Thoracic aorta (tissue), 2 donors: ENCODE data around the gene RPS6KB2. TPM values are rescaled to one million over a fixed set of nuclear protein-coding genes. Genes with fewer than 3 reads are reported as not detected.

Experiments used
- ATAC-seq: fragments of 150-250 bp; one replicate; pipeline ENCODE4 v1.8.0; 2017; ENCODE audit warnings: low read depth; ENCODE audit not compliant: insufficient number of reproducible peaks, low FRiP score
- DNase-seq: peaks from one replicate; pipeline ENCODE4 v3.0.0-alpha.2; 2020; ENCODE audit warnings: low spot score
- H3K27ac ChIP-seq, 2 donors: fragments of 200-600 bp; sonication (generic); 1 replicate in 1 of 2; 2 replicates in 1 of 2; pipeline ENCODE4 v1.5.1; 2016; ENCODE audit warnings: mild to moderate bottlenecking in 2 of 2, moderate library complexity in 2 of 2
- H3K27me3 ChIP-seq: fragments of 200-600 bp; sonication (generic); replicated peaks from 2 replicates; pipeline ENCODE4 v1.6.0; 2016; ENCODE audit warnings: mild to moderate bottlenecking; ENCODE audit not compliant: insufficient read depth
- H3K36me3 ChIP-seq: fragments of 200-600 bp; sonication (generic); one replicate; pipeline ENCODE4 v1.5.1; 2016
- H3K4me1 ChIP-seq, 2 donors: fragments of 200-600 bp; sonication (generic); 1 replicate in 1 of 2; 2 replicates in 1 of 2; pipeline versions ENCODE4 v1.5.1 to v1.6.0; 2016; ENCODE audit warnings: low read depth in 2 of 2, mild to moderate bottlenecking in 1 of 2; ENCODE audit not compliant: control insufficient read depth in 1 of 2
- H3K4me3 ChIP-seq: fragments of 200-600 bp; sonication (generic); 2 replicates; pipeline ENCODE4 v1.5.1; 2016; ENCODE audit warnings: mild to moderate bottlenecking
- H3K9me3 ChIP-seq: fragments of 200-600 bp; sonication (generic); 2 replicates; pipeline ENCODE4 v1.5.1; 2016
- total RNA-seq, 2 donors: library from RNA; depleted of rRNA; stranded (reverse); fragments of >200 nt; gene quantifications; one replicate each; pipeline versions ENCODE4 v1.1.0 to v1.2.3, GENCODE V29; 2016
- TF ChIP-seq, protein P1 (sequence below): fragments of 200-600 bp; sonication (generic); IDR thresholded peaks from one replicate; pipeline ENCODE4 v1.5.1; 2019; ENCODE audit warnings: antibody characterized with exemption

Gene RPS6KB2
- total RNA-seq, 2 donors from 2014 or later, result 68.3 to 69.3 TPM

DNA sequence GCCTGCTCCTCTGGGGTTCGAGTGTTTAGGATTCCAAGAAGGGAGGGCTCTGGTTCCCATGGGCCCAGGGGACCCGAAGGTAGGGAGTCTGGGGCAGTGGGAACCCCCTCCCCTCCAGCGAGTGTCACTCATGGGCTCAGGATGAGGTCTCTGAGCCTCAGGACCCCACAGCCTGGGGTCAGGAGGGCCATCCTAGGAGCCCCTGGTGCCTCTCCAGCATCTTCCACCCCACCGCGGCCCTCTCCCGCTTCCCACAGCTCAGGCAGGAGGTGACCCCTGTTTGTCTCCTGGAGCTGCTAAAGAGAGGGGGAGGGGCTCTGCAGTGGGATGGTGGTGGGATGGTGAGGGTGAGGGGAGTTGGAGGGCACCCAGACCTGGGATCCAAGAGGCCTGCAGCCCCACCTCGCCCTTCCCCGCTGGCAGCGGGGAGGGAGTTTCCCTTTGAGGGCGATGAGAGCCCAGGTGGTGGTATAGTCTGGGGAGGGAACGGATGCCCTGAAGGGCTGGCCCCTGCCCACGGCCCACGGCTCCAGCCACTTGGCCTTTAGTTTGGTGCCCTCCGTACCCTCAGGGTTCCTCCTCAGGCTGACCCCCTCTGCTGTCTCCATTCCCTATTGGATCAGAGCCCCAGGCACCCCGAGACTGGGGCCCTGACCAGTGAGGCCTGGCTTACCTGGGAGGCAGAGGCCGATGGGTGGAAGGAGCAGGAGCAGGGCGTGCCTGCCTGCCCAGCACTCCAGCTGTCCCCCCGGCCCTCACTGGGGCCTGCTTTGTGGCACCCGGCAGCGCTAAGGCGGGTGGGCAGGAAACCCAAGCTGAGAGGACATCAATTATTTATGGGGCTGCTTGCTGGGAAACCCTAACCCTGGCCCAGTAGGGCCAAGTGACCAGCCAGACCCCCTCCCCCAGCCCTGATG is 25.8 kb downstream of the RPS6KB2 start:
- no peak for ATAC-seq
- Histone ChIP-seq H3K36me3 (no peaks in the 10 kb centered on the region), H3K27ac (no peak overlapping the region), H3K27me3 (no peaks in the 10 kb centered on the region), H3K4me3 (no peak overlapping the region), H3K9me3 (no peaks in the 10 kb centered on the region), H3K4me1 (no peaks in the 10 kb centered on the region)
- no peak for DNase-seq
- TF ChIP-seq, protein P1, sequence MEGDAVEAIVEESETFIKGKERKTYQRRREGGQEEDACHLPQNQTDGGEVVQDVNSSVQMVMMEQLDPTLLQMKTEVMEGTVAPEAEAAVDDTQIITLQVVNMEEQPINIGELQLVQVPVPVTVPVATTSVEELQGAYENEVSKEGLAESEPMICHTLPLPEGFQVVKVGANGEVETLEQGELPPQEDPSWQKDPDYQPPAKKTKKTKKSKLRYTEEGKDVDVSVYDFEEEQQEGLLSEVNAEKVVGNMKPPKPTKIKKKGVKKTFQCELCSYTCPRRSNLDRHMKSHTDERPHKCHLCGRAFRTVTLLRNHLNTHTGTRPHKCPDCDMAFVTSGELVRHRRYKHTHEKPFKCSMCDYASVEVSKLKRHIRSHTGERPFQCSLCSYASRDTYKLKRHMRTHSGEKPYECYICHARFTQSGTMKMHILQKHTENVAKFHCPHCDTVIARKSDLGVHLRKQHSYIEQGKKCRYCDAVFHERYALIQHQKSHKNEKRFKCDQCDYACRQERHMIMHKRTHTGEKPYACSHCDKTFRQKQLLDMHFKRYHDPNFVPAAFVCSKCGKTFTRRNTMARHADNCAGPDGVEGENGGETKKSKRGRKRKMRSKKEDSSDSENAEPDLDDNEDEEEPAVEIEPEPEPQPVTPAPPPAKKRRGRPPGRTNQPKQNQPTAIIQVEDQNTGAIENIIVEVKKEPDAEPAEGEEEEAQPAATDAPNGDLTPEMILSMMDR, result no peak

GRCh38 chr11:67455054-67455453 is 26.8 kb downstream of the RPS6KB2 start, which contains the start of gene CABP4:
CABP4 (plus strand) TSS chr11:67455354; CDS start chr11:67455424, 70 bp downstream.
- Histone ChIP-seq H3K4me3 (no peak within 1 kb of the TSS), H3K4me1 (no peaks in the 10 kb centered on the region), H3K36me3 (no peaks in the 10 kb centered on the region), H3K27ac (no peak within 1 kb of the TSS), H3K9me3 (no peaks in the 10 kb centered on the region), H3K27me3 (no peaks in the 10 kb centered on the region)
- TF ChIP-seq, protein P1, result no peak
- ATAC-seq (no peak), DNase-seq (no peak)

DNA sequence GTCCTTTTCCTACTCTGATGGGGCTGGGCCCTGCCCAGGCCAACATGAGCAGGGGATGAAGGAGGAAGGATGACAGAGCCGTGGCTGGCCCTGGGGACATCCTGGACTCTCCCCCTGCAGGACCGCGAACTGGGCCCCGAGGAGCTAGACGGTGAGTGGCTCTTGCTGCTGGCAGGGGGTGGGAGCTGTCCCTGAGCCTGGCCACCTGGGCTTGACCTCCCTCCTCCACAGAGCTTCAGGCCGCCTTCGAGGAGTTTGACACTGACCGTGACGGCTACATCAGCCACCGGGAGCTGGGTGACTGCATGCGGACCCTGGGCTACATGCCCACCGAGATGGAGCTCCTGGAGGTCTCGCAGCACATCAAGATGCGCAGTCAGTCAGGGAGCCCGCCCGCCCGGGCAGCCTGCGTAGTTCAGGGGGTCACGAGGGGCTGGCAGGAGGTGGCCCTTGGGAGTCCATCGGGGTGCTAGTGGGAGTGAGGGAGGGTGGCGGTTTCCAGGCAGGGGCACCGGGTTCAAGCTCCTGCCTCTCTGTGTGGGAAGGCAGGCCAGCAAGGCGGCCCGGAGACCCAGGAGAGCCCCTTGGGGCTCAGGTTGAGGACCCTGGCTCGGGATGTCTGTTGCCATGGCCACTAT is 27.9 kb downstream of the RPS6KB2 start:
- no peaks in the 10 kb centered on the region for H3K36me3 ChIP-seq
- H3K4me1 ChIP-seq, result no peaks in the 10 kb centered on the region
- no peak overlapping the region for H3K4me3 ChIP-seq
- H3K9me3 ChIP-seq, result no peaks in the 10 kb centered on the region
- DNase-seq (no peak), ATAC-seq (no peak)
- no peaks in the 10 kb centered on the region for H3K27me3 ChIP-seq
- H3K27ac ChIP-seq, result no peak overlapping the region
- TF ChIP-seq, protein P1, result no peak

DNA sequence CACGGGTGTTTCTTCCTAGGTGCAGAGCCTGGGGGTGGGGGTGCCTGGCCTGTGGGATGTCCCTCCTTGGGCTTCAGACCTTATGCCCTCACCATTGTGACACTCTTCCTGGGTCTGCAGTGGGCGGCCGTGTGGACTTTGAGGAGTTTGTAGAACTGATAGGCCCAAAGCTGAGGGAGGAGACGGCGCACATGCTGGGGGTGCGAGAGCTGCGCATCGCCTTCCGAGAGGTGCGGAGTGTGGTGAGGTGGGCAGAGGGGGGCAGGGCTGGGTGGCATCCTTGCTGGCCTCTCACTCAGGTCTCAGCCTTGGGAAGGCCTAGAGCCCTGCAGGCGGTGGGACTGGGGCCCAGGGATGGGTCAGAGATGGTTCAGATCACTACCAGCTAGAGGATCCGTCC is 29.2 kb downstream of the RPS6KB2 start:
- DNase-seq (no peak), ATAC-seq (no peak)
- TF ChIP-seq, protein P1, result no peak
- Histone ChIP-seq H3K36me3 (no peaks in the 10 kb centered on the region), H3K27me3 (no peaks in the 10 kb centered on the region), H3K9me3 (no peaks in the 10 kb centered on the region), H3K4me3 (no peak overlapping the region), H3K4me1 (no peaks in the 10 kb centered on the region), H3K27ac (no peak overlapping the region)

DNA sequence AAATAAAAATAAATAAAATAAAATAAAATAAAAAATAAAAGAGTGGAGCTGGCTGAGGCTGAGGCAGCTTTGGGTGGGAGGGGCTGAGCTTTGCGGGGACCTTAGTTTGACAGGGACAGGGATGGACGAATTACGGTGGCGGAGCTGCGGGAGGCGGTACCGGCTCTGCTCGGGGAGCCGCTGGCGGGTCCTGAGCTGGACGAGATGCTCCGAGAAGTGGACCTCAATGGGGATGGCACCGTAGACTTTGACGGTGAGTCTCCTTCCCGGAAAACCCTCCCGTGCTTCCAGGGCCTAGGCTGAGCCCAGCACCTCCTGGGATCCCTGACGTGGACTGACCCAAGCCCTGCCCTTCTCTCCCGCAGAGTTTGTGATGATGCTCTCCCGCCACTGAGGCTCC is 30.0 kb downstream of the RPS6KB2 start:
- ATAC-seq, result no peak
- TF ChIP-seq, protein P1, result no peak
- DNase-seq, result no peak
- H3K27ac ChIP-seq, result no peak overlapping the region
- no peaks in the 10 kb centered on the region for H3K9me3 ChIP-seq
- no peaks in the 10 kb centered on the region for H3K27me3 ChIP-seq
- H3K4me1 ChIP-seq, result no peaks in the 10 kb centered on the region
- no peaks in the 10 kb centered on the region for H3K36me3 ChIP-seq
- no peak overlapping the region for H3K4me3 ChIP-seq
